ENCODE results near the gene SLC16A10. TPM values are rescaled to one million over a fixed set of nuclear protein-coding genes. Genes with fewer than 3 reads are reported as not detected.

Gene SLC16A10
- total RNA-seq, 1 donor from 2014 or later = 0.02 TPM

- no peak for DNase-seq (ENCODE audit: low spot score)
- no peak for TF ChIP-seq CTCF (IDR thresholded peaks at IDR 0.05)
- Mint-ChIP-seq H3K4me1 (ENCODE audit: low read depth) (no peaks in the 10 kb centered on the region), H3K27ac (ENCODE audit: unreplicated experiment) (no peak overlapping the region), H3K36me3 (ENCODE audit: low read depth) (no peaks in the 10 kb centered on the region), H3K27me3 (ENCODE audit: low read depth) (peaks cover 32% of the 10 kb centered on the region), H3K4me3 (ENCODE audit: unreplicated experiment) (no peak overlapping the region), H3K9me3 (ENCODE audit: low read depth) (no peaks in the 10 kb centered on the region)
These were observed 11.1 kb upstream of the SLC16A10 start for GRCh38 chr6:111076024-111076695.

- H3K4me1 Mint-ChIP-seq (ENCODE audit: low read depth) = no peaks in the 10 kb centered on the region
- DNase-seq (ENCODE audit: low spot score) = no peak
- peaks cover 3% of the 10 kb centered on the region for H3K36me3 Mint-ChIP-seq (ENCODE audit: low read depth)
- no peak overlapping the region for H3K27ac Mint-ChIP-seq (ENCODE audit: unreplicated experiment)
- H3K27me3 Mint-ChIP-seq (ENCODE audit: low read depth) = peaks cover 17% of the 10 kb centered on the region
- H3K4me3 Mint-ChIP-seq (ENCODE audit: unreplicated experiment) = no peak overlapping the region
- TF ChIP-seq CTCF (IDR thresholded peaks at IDR 0.05) = no peak
- no peaks in the 10 kb centered on the region for H3K9me3 Mint-ChIP-seq (ENCODE audit: low read depth)
These were observed 6.6 kb upstream of the SLC16A10 start for GRCh38 chr6:111080698-111081097.

GRCh38 chr6:111086685-111087084 lies 618 bp upstream of the SLC16A10 start:
- Mint-ChIP-seq H3K4me3 (ENCODE audit: unreplicated experiment) (peak overlapping the region; percentile 62), H3K27me3 (ENCODE audit: low read depth) (peaks cover 53% of the 10 kb centered on the region), H3K27ac (ENCODE audit: unreplicated experiment) (no peak overlapping the region), H3K4me1 (ENCODE audit: low read depth) (peaks cover 13% of the 10 kb centered on the region), H3K36me3 (ENCODE audit: low read depth) (peaks cover 4% of the 10 kb centered on the region), H3K9me3 (ENCODE audit: low read depth) (no peaks in the 10 kb centered on the region)
- TF ChIP-seq CTCF (IDR thresholded peaks at IDR 0.05) = no peak
- no peak for DNase-seq (ENCODE audit: low spot score)

GRCh38 chr6:111087871-111088667 lies 766 bp downstream of the SLC16A10 start:
- no peak for DNase-seq (ENCODE audit: low spot score)
- H3K36me3 Mint-ChIP-seq (ENCODE audit: low read depth) = peaks cover 4% of the 10 kb centered on the region

More at GRCh38 chr6:111087871-111088667, 766 bp downstream of the SLC16A10 start:
- H3K9me3 Mint-ChIP-seq (ENCODE audit: low read depth) = no peaks in the 10 kb centered on the region
- peak overlapping the region; percentile 60 for H3K4me3 Mint-ChIP-seq (ENCODE audit: unreplicated experiment)
- H3K27me3 Mint-ChIP-seq (ENCODE audit: low read depth) = peaks cover 55% of the 10 kb centered on the region
- H3K4me1 Mint-ChIP-seq (ENCODE audit: low read depth) = peaks cover 13% of the 10 kb centered on the region
- H3K27ac Mint-ChIP-seq (ENCODE audit: unreplicated experiment) = no peak overlapping the region
- TF ChIP-seq CTCF (IDR thresholded peaks at IDR 0.05) = no peak

All from chondrocyte (in vitro differentiated cells).